Left lobe of liver (tissue), 2 donors: Measurements from ENCODE around the gene FOXJ3. TPM values are rescaled to one million over a fixed set of nuclear protein-coding genes. Genes with fewer than 3 reads are reported as not detected.

Experiments used
- ATAC-seq: fragments of 200-7000 bp; cut with Tn5 transposase; one replicate; pipeline ENCODE4 v1.9.1; 2020; ENCODE audit warnings: mild to moderate bottlenecking, moderate library complexity
- DNase-seq: peaks from one replicate; pipeline ENCODE4 v3.0.0-alpha.2; 2020; ENCODE audit warnings: low spot score
- total RNA-seq: library from RNA; stranded (reverse); gene quantifications from one replicate; pipeline ENCODE4 v1.2.1, GENCODE V29; 2021
- donor health status: DM: no; HTN: no; CAD: no; lungs with moderate emphysema.
- donor health status: DM: no; HTN: yes; CAD: no.

Gene FOXJ3
- total RNA-seq, 1 donor from 2014 or later: 13.7 TPM

DNA sequence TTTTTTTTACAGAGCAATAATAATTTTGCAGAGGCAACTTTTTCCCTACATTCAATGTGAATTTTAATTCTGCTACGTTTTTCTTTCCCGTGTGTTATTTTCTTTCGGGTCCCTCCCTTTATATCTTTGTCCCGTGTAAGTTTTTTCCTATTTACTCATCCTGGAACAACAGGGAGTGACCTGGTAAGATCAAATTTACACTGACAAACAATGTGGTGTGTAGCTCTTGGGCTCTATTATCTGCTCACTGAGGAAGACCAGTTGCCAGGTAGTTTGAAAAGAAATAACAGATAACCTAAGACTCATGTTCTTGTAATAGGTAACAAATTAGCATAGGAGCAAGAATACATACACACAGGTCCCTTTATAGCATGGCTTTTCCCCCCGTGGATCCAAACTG lies 136.8 kb downstream of the FOXJ3 start:
- no peak for ATAC-seq
- DNase-seq: no peak

DNA sequence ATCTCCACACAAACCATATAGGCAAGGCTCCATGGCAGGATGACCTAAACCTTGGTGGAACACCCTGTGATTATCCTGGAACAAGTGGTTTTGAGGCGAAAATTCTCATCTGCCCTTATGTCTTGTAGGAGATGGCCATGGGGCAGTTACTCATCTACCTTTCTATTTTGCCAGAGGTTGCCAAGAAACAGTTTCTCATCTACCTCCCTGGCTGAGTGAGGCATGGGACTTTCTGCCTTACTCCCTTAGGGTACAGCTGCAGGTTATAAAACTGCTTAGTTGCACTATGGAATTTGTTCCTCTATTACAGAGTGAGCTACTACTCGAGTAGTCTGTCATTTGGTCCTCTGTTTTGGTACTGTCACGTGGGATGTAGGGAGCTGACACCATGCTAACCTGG lies 139.2 kb downstream of the FOXJ3 start:
- DNase-seq (no peak), ATAC-seq (no peak)

- ATAC-seq (no peak), DNase-seq (no peak)
Measured at GRCh38 chr1:42192106-42192505, 142.9 kb downstream of the FOXJ3 start.

GRCh38 chr1:42191319-42191718 lies 143.7 kb downstream of the FOXJ3 start:
- no peak for DNase-seq
- ATAC-seq: no peak

DNA sequence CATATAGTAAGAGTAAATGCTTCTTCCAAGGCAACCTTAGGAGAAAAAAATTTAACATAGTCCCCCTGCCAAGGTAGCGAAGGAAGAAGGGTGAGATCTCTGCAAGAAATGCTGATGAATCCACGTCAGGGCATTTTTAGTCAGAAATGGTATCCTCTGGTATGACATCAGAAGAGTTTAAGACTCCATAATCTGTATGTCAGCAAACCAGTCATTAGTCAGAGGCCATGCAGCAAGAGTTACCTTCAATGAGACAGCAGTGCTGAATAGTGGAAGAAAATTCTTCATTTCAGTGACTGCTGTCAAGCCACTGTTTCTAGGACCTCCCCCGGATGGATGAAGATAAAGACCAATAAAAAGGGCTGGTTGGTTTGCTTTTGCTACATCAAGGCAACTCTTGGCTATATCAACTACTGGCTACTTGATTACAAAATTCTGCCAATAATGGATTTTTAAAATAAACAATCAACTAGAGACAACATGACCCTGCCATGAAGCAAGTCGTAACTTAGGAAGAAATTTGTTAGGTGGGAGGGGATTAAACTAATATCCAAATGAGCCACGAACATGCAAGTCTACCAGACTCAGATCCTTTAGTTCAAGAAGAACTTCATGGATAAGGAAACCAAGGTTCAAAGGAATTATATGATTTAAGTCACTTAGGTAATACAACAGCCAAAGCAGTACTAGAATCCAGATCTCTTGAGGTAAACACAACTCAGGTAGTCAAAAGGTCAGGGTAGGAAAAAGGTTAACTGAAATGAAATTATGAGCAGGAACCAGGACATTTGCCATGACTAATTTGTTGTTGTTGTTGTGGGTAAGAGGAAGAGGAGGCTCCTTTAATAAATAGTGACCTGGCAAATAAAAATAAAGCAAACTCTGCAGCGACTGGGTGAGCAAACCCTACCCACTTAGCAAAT lies 144.8 kb downstream of the FOXJ3 start:
- DNase-seq: no peak
- ATAC-seq: peak; percentile 91

GRCh38 chr1:42186152-42186551 lies 148.9 kb downstream of the FOXJ3 start:
- DNase-seq (no peak), ATAC-seq (no peak)

GRCh38 chr1:42184616-42185015 lies 150.4 kb downstream of the FOXJ3 start:
- ATAC-seq (no peak), DNase-seq (no peak)

- no peak for DNase-seq
- ATAC-seq: no peak
Measured at GRCh38 chr1:42183957-42184268, 151.1 kb downstream of the FOXJ3 start.

GRCh38 chr1:42183210-42183956 lies 151.7 kb downstream of the FOXJ3 start:
- no peak for DNase-seq
- no peak for ATAC-seq

DNA sequence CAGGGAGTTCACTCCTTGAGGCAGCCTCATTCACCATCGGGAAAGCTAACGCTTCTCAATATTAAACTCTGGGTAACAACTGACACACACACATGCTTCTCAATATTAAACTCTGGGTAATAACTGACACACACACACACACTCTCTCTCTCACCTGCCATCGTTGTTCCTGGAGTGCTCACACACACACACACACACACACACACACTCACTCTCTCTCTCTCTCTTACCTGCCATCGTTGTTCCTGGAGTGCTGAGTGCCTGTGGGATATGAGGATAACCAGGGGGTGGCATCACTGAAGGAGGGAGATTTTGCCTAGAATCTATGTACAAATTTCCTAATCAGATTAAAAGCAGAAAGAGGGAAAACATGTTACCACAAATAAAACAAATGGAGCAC lies 153.3 kb downstream of the FOXJ3 start:
- no peak for DNase-seq
- no peak for ATAC-seq

DNA sequence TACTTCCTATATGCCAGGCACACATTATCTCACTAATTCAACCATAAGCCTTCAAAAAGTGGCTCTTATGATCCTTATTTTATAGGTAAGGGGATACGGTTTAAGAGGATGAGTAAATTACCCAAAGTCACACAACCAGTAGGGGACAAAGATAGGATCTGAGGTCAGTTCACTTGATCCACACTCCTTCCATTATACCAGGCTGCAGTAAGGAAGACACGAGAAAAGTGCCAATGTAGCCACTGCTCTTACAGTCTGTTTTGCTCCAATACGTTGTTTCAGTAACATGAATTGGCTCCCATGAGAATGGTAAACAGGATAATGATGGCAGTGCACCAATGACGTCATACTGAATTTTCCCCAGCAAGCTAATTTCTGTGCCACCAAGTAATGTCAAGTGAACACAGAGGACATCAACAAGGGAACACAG lies 155.1 kb downstream of the FOXJ3 start:
- DNase-seq (no peak), ATAC-seq (no peak)

- ATAC-seq: peak; percentile 67
- DNase-seq: no peak
Measured at GRCh38 chr1:42179275-42179674, 155.8 kb downstream of the FOXJ3 start.

DNA sequence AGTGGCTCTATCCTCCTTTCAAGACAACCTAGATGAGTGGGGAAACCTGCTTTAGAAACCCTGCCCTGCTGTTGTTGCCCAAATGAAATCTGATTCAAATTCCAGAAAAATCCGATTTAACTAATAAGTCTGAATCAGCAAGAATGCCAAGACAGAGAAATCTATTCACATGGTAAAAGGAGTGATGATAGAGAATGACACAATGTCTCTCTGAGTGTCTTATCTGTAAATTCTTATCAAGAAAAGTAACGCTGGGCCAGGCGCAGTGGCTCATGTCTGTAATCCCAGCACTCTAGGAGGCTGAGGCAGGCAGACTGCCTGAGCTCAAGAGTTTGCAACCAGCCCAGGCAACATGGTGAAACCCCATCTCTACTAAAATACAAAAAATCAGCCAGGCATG lies 156.8 kb downstream of the FOXJ3 start:
- ATAC-seq (no peak), DNase-seq (no peak)

DNA sequence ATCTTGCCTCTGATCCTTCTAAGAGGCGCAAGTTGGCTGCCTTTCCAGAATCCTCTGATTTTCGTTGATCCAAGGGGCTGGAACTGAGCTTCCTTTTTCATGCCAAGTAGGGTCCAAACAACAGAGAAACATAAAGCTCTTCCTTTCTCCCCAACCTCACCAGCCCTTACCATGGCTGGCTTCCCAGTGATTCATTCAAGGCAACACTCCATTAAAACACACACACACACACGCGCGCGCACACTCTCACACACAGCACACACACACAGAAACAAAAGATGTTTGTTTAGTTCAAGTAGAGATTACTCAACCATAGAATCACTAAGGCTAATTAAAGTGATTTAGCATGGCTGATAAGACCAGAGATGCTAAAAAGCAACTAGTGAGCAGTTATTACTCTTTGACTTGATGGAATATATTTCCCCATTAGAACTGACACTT lies 157.5 kb downstream of the FOXJ3 start:
- DNase-seq: no peak

GRCh38 chr1:42176902-42177519 lies 158.0 kb downstream of the FOXJ3 start:
- ATAC-seq (peak; percentile 51), DNase-seq (no peak)

More for the DNA sequence above, 157.5 kb downstream of the FOXJ3 start:
- ATAC-seq: no peak

DNA sequence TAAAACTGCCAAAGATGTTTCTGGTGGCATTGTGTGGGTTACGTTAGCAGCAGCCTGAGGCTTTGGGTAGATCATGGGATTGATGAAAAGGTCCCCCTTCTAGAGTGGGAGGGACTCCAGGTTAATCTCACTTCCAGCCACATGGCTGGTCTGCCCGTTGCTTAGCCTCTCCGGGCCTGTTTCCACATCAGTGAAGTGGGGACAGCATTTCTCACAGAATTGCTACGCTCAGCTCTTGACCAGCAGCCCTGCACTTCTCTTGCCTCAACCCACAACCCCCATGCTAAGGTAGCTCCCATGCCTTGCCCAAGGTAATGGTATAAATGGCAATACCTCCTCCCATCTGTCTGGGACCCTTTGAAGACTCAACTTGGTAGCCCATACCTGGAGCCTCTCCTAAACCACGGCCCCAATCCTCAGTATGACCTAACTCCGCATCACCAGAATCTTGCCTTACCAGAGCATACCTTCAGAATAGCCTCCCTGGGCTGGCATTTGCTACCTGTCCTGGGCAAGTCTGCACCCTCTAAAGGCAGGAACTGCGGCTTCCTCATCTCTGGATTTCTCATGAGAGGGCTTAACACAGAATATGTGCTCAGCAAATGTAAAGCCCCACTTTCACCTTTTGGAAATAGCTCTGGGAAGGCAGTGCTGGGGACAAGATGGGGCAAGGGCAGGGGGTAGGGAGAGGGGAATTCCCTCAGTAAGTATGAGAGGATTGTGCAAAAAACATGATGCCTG lies 159.6 kb downstream of the FOXJ3 start:
- ATAC-seq: no peak
- no peak for DNase-seq

- no peak for ATAC-seq
- DNase-seq: no peak
Measured at GRCh38 chr1:42173961-42174735, 160.9 kb downstream of the FOXJ3 start.

GRCh38 chr1:42173155-42173933 lies 161.7 kb downstream of the FOXJ3 start:
- ATAC-seq: peak; percentile 88
- DNase-seq: peak; percentile 74

GRCh38 chr1:42172381-42173133 lies 162.5 kb downstream of the FOXJ3 start:
- ATAC-seq: peak; percentile 80
- peak; percentile 77 for DNase-seq
